ENCODE results near the gene CX3CR1.

Gene CX3CR1

GRCh38 chr3:39295184-39295775 lies 15.4 kb upstream of the CX3CR1 start:
- Mint-ChIP-seq H3K4me1 (no peaks in the 10 kb centered on the region), H3K9me3 (peaks cover 15% of the 10 kb centered on the region), H3K4me3 (no peak overlapping the region), H3K36me3 (ENCODE audit: low read depth) (no peaks in the 10 kb centered on the region), H3K27ac (no peak overlapping the region), H3K27me3 (ENCODE audit: low read depth) (peaks cover 4% of the 10 kb centered on the region)
- no peak for TF ChIP-seq CTCF (IDR thresholded peaks at IDR 0.05; ENCODE audit: unreplicated experiment in 3 of 3)

DNA sequence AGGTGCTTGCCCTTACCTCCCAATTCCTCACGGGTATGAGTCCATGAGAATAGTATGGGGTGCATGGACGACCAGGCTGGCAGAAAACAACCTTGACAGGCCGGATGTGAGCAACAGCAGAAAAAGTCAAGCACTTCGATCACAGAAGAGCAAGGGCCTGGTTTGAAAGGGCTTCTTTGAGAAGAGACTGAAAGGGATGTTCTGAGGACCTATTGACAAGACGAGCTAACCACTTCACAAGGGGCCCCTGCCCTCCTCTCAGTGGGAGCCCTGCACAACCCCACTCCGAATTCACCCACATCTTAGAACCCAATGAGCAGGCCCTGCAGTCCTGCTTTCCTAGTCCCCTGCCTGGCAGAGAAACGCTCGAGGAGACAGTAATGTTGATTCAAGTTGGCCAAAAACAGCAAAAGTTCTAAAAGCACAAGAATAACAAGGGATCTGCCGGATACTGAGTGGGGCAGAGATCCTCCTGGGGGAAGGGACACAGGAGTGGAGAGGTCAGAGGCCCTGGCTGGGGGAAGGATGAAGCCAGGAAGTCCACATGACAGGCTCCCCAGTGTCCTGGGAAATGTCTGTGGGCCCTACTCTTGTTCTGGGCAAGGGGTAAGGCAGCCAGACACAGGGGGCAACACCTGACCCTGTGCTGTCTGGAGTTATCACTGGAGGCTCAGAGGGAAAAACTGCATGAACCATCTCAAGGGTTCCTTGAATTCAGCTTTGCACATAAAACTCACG lies 14.8 kb upstream of the CX3CR1 start:
- no peak for TF ChIP-seq CTCF (IDR thresholded peaks at IDR 0.05; ENCODE audit: unreplicated experiment in 3 of 3)
- Mint-ChIP-seq H3K27ac (no peak overlapping the region), H3K36me3 (ENCODE audit: low read depth) (no peaks in the 10 kb centered on the region), H3K4me3 (no peak overlapping the region), H3K27me3 (ENCODE audit: low read depth) (peaks cover 4% of the 10 kb centered on the region), H3K4me1 (no peaks in the 10 kb centered on the region), H3K9me3 (peaks cover 8% of the 10 kb centered on the region)

DNA sequence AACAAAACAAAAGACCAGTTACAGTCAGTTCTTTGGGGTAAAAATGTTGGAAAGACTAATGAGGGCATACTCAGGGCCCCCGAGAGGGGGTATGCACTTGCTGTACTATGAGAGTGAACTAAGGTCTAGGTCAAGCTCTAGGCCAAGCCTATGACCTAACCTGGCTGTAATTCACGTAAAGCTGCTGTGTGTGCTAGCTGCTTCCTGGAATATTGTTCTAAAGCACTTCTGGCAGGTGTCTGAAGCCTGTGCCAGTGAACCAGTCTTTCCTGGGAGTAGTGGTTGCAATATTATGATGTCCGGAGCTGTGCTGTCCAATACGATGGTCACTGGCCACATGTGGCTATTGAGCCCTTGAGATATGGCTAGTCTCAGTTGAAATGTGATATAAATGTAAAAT lies 13.1 kb upstream of the CX3CR1 start:
- no peak overlapping the region for H3K4me3 Mint-ChIP-seq
- H3K27ac Mint-ChIP-seq: no peak overlapping the region
- no peak for TF ChIP-seq CTCF (IDR thresholded peaks at IDR 0.05; ENCODE audit: unreplicated experiment in 3 of 3)
- H3K9me3 Mint-ChIP-seq: no peaks in the 10 kb centered on the region
- H3K36me3 Mint-ChIP-seq (ENCODE audit: low read depth): no peaks in the 10 kb centered on the region
- no peaks in the 10 kb centered on the region for H3K27me3 Mint-ChIP-seq (ENCODE audit: low read depth)
- H3K4me1 Mint-ChIP-seq: no peaks in the 10 kb centered on the region

- no peak overlapping the region for H3K4me3 Mint-ChIP-seq
- TF ChIP-seq CTCF (IDR thresholded peaks at IDR 0.05; ENCODE audit: unreplicated experiment in 3 of 3): peak; percentile 79 to 86 (median 81)
- peaks cover 4% of the 10 kb centered on the region for H3K4me1 Mint-ChIP-seq
- no peaks in the 10 kb centered on the region for H3K36me3 Mint-ChIP-seq (ENCODE audit: low read depth)
- H3K27me3 Mint-ChIP-seq (ENCODE audit: low read depth): no peaks in the 10 kb centered on the region
- H3K27ac Mint-ChIP-seq: no peak overlapping the region
- H3K9me3 Mint-ChIP-seq: no peaks in the 10 kb centered on the region
These were observed 12.1 kb upstream of the CX3CR1 start for GRCh38 chr3:39291903-39292329.

GRCh38 chr3:39290255-39290654 lies 10.4 kb upstream of the CX3CR1 start:
- peaks cover 6% of the 10 kb centered on the region for H3K4me1 Mint-ChIP-seq
- H3K9me3 Mint-ChIP-seq: no peaks in the 10 kb centered on the region

More at GRCh38 chr3:39290255-39290654, 10.4 kb upstream of the CX3CR1 start:
- H3K27me3 Mint-ChIP-seq (ENCODE audit: low read depth): no peaks in the 10 kb centered on the region
- H3K27ac Mint-ChIP-seq: no peak overlapping the region
- no peaks in the 10 kb centered on the region for H3K36me3 Mint-ChIP-seq (ENCODE audit: low read depth)
- no peak for TF ChIP-seq CTCF (IDR thresholded peaks at IDR 0.05; ENCODE audit: unreplicated experiment in 3 of 3)
- no peak overlapping the region for H3K4me3 Mint-ChIP-seq
